HG02678 (cell line): ENCODE results near the gene ACYP2.
"Not testable (repeated sequence)": the region's sequence is repeated elsewhere in the genome, so short reads cannot be mapped to it uniquely, and the experiment has no call there.

Experiments used
- ATAC-seq: cut with Tn5 transposase; IDR thresholded peaks from one replicate; pipeline ENCODE4 v1.9.1; 2021; ENCODE audit warnings: mild to moderate bottlenecking, moderate library complexity; ENCODE audit not compliant: unreplicated experiment

Gene ACYP2

DNA sequence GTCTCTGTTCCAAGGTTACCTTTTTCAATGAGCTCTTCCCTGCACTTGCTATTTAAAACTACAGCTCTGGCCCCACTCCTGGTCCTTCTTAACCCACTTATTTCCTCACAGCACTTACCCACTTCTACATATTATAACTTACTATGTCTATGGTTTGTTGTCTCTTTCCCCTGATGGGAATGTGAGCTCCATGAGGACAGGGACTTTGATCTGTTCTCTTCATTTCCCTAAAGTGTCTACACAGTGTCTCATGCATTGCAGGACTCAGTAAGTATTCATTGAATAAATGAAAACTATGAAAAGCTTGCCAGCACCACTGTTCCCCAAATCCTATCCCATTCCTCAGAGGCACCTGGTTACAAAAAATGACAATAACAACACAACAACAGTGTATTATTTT is 18.3 kb upstream of the ACYP2 start:
- no peak for ATAC-seq

DNA sequence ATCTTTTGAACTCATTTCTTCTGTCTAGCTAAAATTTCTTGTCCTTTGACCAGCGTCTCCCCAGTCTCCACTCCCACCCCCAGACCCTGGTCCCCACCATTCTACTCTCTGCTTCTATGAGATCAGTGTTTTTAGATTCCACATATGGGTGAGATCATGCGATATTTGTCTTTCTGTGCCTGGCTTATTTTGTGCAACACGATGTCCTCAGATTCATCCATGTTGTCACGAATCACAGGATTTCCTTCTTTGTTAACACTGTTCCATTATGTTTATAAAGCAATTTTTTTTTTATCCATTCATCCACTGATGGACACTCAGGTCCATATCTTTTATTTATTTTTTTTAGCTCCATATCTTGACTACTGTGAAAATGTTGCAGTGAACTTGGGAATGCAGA is 16.0 kb upstream of the ACYP2 start:
- no peak for ATAC-seq

DNA sequence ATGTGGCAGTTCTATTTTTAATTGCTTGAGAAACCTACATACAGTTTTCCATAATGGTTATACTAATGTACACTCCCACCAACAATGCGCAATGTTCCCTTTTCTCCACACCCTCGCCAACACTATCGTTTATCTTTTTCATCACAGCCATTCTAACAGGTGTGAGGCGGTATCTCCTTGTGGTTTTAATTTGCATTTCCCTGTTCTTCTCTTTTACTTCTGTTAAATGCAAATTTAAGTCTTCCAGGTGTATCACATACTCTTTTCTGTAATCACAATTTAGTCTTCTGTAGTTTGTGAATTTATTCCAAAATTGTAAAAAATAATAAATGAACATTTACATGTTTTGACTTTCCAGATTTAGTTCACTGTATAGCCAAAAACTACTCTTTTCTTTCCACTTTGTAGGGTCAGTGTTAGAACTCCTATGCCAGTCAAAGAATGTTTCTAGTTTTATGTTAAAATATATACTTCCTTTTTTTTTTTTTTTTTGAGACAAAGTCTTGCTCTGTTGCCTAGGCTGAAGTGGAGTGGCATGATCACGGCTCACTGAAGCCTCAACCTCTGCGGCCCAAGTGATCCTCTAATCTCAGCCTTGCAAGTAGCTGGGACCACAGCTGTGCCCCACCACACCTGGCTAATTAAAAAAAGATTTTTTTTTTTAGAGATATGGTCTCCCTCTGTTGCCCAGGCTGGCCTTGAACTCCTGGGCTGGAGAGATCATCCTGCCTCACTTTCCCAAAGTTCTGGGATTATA is 15.4 kb upstream of the ACYP2 start:
- ATAC-seq: peak; percentile 85

DNA sequence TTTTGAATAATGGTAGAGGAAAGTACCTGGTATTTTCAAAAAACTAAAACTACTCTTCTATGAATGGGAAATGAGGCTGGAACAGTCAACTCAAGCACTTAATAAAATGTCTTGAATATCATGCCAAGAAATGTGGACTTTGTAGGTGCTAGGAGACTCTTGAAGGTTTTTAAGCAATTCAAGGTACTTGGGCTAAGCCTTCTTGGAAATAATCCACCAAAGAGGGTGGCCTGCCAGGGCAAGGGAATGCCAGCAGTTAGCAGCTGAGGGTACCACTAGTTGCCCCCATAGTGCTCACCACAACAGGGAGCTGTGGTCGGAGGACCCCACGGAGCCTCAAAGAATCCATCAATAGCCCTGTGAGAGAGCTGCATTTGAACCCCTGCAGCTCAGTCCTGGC is 14.6 kb upstream of the ACYP2 start:
- no peak for ATAC-seq

GRCh38 chr2:54103454-54104314 is 11.7 kb upstream of the ACYP2 start:
- peak; percentile 46 for ATAC-seq

DNA sequence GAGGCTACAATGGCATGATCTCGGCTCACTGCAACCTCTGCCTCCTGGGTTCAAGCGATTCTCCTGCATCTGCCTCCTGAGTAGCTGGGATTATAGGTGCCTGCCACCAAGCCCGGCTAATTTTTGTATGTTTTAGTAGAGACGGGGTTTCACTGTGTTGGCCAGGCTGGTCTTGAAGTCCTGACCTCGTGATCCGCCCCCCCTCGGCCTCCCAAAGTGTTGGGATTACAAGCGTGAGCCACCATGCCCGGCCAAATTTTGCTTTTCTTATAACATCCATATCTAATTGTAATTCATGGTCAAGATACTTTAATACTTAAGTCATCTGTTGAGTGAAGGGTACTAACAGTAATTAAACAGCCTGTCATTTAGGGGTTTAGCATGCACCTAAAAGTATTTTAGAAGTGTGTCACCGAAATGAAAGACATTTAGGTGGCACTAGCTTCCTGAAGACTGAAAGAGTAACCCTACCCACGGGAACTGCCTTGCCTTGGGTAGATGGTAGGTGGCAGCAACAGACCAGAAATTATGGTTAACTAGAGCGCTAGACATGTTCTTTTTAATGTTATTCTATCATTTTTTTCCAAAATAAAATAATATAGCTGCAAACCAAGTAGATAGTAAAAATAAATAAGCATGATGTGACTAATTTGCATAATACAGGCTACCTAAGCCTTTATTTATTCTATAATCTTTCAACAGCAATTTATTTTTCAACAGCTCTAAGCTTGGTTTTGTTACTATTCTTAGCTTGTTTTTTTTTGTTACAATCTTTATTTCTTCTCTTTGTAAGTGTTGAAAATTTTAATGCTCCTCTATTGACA is 8.6 kb upstream of the ACYP2 start:
- peak; percentile 64 for ATAC-seq

GRCh38 chr2:54107455-54107764 is 8.0 kb upstream of the ACYP2 start:
- ATAC-seq: no peak

GRCh38 chr2:54107903-54108615 is 7.4 kb upstream of the ACYP2 start:
- no peak for ATAC-seq

DNA sequence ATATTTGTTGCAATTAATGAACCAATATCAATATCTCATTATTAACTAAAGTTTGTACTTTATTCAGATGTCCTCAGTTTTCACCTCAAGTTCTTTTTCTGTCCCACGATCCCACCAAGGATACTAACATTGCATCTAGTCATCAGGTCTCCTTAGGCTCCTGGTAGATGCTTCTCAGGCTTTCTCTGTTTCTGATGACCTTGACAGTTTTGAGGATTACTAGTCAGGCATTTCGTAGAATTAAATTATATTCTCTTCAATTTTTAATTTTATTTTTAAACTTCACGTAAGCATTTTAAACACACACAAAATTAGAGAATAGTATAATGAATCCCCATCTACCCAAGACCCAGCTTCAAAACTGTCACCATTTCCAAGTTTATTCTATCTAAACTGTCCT is 5.6 kb upstream of the ACYP2 start:
- ATAC-seq: no peak

DNA sequence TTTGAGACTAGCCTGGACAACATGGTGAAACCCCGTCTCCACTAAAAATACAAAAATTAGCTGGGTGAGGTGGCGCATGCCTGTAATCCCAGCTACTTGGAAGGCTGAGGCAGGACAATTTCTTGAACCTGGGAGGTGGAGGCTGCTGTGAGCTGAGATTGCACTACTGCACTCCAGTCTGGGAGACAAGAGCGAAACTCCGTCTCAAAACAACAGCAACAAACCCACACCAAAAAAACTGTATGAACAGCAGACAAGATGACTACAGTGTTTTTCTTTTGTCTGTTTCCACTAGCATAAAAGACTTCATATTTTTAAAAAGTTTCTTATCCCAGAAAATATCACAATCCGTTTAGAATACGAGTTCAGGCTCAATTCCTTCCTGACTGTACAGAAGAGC is 936 bp upstream of the ACYP2 start:
- ATAC-seq: not testable (repeated sequence)

DNA sequence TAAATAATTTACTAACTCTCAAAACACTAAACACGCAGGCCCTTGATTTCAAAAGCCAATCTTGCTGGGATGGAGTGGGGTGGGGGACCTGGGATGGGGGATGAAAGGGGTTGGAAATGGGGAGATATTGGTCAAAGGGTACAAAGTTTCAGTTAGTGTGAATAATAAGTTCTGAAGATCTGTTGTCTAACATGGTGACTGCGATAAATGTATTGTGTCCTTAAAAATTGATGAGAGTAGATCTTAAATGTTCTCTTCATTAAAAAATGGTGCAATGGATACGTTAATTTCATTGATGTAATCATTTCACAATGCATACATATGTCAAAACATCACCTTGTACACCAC is 505 bp upstream of the ACYP2 start:
- no peak for ATAC-seq

GRCh38 chr2:54116598-54116997 is 1.2 kb downstream of the ACYP2 start:
- not testable (repeated sequence) for ATAC-seq

DNA sequence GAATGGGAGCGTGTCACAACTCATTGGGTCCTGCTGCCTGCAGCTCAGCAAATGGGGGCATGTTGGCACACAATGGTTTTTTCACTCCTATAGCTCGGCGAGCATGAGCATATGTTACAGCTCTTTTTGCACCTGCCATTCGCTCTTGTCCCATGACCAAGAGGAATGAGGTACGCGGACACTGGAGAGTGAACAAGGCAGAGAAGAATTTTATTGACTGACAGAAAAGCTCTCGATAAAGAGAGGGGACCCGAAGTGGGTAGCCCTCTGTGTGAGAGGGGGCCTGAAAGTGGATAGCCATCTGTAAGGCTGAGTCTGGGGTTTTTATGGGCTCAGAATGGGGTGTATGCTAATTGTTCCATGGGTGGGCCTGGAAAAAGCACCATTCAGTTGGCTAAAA is 5.5 kb downstream of the ACYP2 start:
- ATAC-seq: no peak

DNA sequence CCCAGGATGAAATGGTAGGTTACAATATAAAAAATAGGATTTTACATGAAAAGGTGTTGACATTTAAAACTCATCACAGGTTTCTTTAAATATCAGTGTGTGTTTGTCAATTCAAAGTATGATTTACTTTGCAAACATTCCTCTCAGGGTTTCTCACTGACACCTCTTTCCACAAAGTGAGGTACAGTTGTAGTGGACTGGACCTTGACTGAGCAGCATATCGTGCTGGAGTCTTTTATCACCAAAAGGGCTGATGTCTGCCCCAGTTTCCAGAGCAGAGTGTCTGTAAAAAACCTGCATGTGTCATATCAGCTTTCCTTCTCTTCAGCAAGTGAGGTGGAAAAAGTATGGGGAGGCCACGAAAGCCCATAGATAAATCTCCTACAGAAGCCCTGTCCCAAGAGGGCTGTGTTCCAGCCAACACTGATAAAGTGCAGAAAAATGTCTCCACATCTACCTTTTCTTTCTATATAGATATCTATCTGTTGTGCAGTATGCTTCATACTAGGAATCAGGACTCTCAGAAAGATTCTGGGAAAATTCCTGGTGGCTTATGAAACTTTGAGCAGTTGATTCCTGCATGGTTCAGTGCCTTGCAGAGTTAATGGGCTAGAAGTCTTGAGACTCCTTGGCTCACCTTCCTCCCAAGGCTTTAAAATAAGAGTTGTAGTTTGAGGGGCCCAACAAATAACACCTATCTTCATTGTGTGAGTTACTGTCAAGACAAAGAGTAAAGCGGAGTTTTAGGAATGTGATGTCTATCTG is 6.9 kb downstream of the ACYP2 start:
- no peak for ATAC-seq

GRCh38 chr2:54122939-54123338 is 7.5 kb downstream of the ACYP2 start:
- ATAC-seq: no peak

DNA sequence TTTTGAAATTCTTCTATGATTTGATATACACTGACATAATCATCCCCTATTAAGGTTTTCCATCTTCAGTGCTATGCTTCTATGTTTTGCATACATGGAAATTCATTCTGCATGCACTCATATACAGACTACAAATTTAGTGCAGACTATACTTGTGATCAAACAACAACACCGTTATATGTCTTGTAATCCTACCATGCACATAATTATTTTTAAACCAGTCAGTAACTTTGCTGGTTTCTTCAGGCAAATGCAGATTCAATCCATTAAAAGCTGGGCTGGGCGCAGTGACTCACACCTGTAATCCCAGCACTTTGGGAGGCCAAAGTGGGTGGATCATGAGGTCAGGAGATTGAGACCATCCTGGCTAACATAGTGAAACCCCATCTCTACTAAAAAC is 11.8 kb downstream of the ACYP2 start:
- not testable (repeated sequence) for ATAC-seq

DNA sequence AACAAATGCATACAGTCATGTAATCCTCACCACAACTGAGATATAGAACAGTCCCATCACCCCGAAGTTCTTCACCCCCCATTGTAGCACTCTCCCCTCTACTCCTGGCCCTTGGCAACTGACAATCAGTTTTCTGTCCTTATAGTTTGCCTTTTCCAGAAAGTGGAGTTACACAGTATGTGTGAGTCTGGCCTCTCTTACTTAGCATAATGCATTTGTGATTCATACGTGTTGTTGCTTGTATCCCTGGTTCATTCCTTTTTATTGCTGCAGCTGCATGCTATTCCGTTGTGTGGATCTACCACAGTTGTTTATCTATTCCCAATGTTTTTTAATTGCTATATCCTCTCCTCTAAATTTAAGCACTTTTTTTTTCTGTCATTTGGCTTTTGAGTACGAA is 17.6 kb downstream of the ACYP2 start:
- no peak for ATAC-seq

DNA sequence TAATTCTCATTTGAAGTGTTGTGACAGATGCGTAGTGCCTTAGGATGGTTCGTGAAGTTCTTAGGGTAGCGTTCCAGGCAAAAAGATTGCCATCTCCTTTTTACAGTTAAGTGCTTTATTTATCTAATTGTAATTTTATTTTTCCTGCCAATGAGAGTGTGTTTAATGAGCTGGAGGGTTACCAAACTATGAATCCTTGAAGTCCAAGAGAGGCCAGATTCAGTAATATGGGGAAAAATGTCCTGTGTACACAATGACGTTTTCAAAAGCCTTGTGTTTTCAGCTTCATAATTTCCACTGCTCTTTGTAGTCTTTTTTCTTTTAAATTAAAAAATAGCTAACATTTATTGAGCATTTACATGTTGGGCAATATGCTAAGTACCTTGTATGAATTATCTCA is 23.8 kb downstream of the ACYP2 start:
- no peak for ATAC-seq

DNA sequence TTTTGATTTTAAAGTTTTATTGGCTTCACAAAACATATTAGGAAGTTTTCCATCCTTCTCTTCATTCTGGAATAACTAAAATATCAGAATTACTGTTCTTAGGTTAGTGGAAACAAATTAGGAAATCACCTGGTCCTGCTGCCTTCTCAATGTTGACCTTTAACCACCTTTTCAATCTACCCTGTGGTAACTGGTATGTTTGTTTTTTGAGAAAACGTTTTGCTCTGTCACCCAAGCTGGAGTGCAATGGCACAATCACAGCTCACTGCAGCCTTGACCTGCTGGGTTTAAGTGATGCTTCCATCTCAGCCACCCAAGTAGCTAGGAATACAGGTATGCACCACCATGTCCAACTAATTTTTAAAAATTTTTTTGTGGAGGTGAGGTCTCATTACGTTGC is 28.4 kb downstream of the ACYP2 start:
- ATAC-seq: no peak

GRCh38 chr2:54148391-54148790 is 33.0 kb downstream of the ACYP2 start:
- no peak for ATAC-seq
